HG03097 (cell line): ENCODE measurements around the gene DPH7.
"Not testable (repeated sequence)": the region's sequence is repeated elsewhere in the genome, so short reads cannot be mapped to it uniquely, and the experiment has no call there.

Experiments
- ATAC-seq: cut with Tn5 transposase; IDR thresholded peaks from one replicate; pipeline ENCODE4 v1.9.1; 2021; ENCODE audit not compliant: unreplicated experiment, low FRiP score

Gene DPH7

GRCh38 chr9:137551264-137552021 is 27.3 kb downstream of the DPH7 start, which contains the start of gene MRPL41:
Gene MRPL41, plus strand, starts transcription at chr9:137551879. Its CDS starts 203 bp downstream, at chr9:137552082.
- peak; percentile 69 for ATAC-seq

- ATAC-seq = not testable (repeated sequence)
These were observed 27.8 kb downstream of the DPH7 start for GRCh38 chr9:137550958-137551263.

- no peak for ATAC-seq
These were observed 28.5 kb downstream of the DPH7 start, which contains the start of gene PNPLA7 for GRCh38 chr9:137550231-137550621. Gene PNPLA7, minus strand, starts transcription at chr9:137550402. Its CDS starts 205 bp downstream, at chr9:137550197.

- ATAC-seq = no peak
These were observed 30.8 kb downstream of the DPH7 start for GRCh38 chr9:137547687-137548543.

GRCh38 chr9:137545123-137545522 is 33.6 kb downstream of the DPH7 start:
- ATAC-seq = no peak

- ATAC-seq = no peak
These were observed 34.5 kb downstream of the DPH7 start for GRCh38 chr9:137544176-137544760.

- no peak for ATAC-seq
These were observed 35.3 kb downstream of the DPH7 start for GRCh38 chr9:137543237-137543963.

GRCh38 chr9:137542486-137542885 is 36.2 kb downstream of the DPH7 start:
- ATAC-seq = no peak

GRCh38 chr9:137540536-137540935 is 38.2 kb downstream of the DPH7 start:
- no peak for ATAC-seq

GRCh38 chr9:137538058-137538457 is 40.7 kb downstream of the DPH7 start:
- ATAC-seq = no peak

GRCh38 chr9:137536594-137537131 is 42.1 kb downstream of the DPH7 start:
- not testable (repeated sequence) for ATAC-seq

GRCh38 chr9:137535120-137535428 is 43.7 kb downstream of the DPH7 start:
- ATAC-seq = no peak

GRCh38 chr9:137534256-137535119 is 44.2 kb downstream of the DPH7 start:
- ATAC-seq = no peak

- not testable (repeated sequence) for ATAC-seq
These were observed 45.7 kb downstream of the DPH7 start for GRCh38 chr9:137532891-137533468.

GRCh38 chr9:137531099-137531765 is 47.5 kb downstream of the DPH7 start:
- no peak for ATAC-seq

- ATAC-seq = no peak
These were observed 48.4 kb downstream of the DPH7 start for GRCh38 chr9:137530331-137530730.

- no peak for ATAC-seq
These were observed 53.8 kb downstream of the DPH7 start for GRCh38 chr9:137524981-137525317.

GRCh38 chr9:137524161-137524980 is 54.4 kb downstream of the DPH7 start:
- ATAC-seq = no peak
